CD4-positive, alpha-beta T cell treated with Interleukin-1 beta for 1 hour (primary cell): ENCODE results near the gene PSAP.
"Not testable (repeated sequence)": the region's sequence is repeated elsewhere in the genome, so short reads cannot be mapped to it uniquely, and the experiment has no call there.

ENCODE experiments used
- DNase-seq, 2 donors: peaks; one replicate each; pipeline ENCODE4 v3.0.0-alpha.2; 2020 to 2022

The PSAP gene

DNA sequence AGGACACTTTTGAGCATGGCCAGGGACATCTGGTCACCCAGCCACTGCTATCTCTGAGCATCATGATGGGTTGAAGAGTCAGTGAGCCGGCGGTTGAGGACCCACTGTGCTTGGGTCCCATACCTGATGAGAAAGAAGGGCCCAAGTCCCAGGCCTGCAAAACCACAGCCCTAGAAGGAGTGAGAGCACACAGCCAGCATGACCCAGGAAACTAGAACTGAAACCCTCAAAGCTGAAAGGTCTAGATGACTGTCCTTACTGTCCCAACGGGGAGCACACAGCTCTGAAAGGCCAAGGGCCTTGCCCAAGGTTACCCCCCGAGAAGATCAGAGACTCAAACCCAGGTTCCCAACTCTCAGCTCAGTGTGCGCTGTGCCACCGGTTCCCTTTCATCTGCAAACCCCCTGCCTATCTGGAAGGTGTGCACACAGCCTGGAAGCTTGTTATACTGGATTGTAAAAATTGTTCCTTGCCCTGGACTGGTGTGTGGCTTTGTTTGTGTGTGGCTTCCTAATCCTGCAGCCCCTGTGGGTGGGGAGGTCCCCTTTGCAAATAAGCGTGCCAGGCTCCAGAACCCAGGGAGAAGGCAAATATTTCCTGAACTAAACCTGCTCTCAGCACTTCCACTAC is 22.6 kb upstream of the PSAP start:
- DNase-seq, result no peak

DNA sequence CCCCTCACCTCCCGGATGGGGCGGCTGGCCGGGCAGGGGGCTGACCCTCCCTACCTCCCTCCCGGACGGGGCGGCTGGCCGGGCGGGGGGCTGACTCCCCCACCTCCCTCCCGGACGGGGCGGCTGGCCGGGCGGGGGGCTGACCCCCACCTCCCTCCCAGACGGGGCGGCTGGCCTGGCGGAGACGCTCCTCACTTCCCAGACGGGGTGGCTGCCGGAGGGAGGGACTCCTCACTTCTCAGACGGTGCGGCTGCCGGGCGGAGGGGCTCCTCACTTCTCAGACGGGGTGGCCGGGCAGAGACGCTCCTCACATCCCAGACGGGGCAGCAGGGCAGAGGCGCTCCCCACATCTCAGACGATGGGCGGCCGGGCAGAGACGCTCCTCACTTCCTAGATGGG is 18.6 kb upstream of the PSAP start:
- DNase-seq, result not testable (repeated sequence)

DNA sequence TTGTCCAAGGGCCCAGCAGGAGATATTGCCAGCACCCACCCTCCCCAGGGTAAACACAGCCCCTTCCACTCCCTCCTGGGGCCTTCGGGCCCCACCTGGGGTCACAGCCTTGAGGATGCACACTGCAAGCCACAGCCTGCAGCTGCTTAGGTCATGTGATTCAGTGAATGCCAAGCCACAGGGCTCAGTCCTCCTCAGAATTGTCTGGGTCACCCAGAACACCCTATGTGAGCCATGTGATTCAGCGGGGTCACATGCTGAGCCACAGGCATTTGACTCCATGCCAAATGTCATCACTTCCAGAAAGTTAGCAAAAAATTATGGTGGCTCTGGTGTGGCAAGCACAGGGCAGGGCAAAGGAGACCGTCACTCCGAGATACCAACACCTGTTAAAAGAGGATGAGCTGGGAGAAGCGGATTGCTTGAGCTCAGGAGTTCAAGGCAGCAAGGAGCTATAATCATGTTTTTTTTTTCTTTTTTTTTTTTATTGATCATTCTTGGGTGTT is 17.2 kb upstream of the PSAP start:
- DNase-seq, result peak in 1 of 2 donors; percentile 72

DNA sequence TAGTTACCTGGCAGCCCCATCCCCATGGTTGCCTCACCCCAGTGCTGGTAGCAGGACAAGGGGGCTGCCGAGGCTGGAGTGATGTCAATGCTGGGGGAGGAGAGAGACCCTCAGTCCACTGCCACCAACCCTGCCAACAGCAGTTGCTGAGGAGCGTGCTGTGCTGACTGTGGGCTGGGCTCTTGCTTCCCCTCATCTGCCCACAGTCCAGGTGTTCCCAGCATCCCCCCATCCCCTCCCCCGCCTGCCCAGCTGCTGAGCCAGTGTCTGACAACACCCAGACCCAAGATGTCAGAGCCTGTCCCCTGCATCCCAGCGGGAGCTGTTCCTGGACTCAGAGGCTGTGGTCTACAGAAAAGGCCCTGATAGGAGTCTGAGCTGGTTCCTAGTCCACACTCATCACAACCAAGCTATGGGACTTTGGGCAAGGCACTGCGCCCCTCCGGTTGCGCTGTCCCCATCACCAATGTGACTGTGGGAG is 14.6 kb upstream of the PSAP start:
- DNase-seq, result no peak

DNA sequence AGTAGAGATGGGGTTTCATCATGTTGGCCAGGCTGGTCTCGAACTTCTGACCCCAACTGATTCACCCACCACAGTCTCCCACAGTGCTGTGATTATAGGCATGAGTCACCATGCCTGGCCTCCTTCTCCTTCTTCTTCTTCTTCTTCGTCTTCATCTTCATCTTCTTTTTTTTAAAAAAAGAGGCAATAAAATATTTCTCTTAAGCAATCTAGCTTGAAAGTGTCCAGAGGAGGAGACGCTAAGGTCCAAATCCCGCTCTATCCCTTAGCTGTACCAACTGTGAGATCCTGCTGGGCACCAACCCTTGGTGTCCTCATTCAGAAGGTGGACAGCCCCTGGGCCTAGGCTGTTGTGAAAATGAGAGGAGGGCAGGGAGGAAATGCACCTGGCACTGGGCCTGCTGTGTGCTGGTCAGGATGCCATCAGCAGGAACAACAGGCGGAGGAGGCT is 13.9 kb upstream of the PSAP start:
- peak in 1 of 2 donors; percentile 31 for DNase-seq

DNA sequence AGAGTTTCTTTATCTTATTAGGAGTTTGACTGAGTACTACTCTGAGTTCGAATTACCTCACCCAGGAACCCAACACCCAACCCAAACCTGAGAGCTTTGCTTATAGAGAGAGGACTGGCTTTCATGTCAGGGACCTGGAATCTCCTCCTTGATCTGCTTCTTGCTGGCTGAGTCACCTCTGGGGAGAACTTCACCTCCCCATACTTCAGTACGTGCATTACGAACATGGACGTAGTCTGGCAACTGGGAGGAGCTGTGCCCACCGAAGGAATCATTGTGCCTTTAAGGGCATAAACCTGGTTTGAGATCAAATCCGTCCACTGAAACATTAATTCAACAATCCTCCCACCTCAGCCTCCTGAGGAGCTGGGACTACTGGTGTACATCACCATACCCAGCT is 12.2 kb upstream of the PSAP start:
- DNase-seq, result no peak

DNA sequence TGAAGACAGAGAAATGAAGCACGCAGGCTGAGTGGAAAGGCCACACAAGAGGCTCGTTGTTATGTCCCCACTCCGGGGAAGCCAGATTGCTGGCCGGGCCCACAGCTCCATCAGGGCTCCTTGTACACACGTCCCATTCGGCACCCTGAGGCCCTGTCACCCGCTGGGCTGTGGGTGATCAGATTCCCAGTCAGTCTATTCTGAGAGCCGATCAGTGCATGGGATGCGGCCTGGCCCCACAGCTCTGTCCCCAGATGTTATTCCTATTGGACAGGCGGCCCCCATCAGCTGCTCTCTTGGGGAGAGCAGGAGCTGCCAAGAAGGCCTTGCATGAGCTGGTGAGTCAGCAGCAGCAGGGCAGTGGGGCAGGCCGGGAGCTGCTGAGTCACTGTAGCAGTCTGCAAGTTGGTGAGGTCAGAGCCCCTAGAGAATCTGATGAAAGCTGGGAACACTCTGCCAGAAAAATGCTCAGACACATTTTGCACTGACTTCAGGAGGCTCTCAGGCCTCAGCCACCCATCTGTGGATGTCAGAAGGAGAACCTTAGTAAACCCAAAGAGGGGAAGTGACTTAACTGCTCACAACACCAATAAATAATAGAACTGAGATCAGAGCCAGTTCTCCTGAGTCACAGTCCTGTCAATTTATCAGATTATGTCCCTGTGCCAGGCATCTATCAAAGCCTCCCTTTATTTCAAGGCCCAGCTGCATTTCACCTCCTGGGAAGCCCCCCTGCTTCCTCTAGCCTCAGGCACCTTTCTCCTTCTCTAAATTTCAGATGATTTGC is 9.4 kb upstream of the PSAP start:
- peak in 1 of 2 donors; percentile 81 for DNase-seq

DNA sequence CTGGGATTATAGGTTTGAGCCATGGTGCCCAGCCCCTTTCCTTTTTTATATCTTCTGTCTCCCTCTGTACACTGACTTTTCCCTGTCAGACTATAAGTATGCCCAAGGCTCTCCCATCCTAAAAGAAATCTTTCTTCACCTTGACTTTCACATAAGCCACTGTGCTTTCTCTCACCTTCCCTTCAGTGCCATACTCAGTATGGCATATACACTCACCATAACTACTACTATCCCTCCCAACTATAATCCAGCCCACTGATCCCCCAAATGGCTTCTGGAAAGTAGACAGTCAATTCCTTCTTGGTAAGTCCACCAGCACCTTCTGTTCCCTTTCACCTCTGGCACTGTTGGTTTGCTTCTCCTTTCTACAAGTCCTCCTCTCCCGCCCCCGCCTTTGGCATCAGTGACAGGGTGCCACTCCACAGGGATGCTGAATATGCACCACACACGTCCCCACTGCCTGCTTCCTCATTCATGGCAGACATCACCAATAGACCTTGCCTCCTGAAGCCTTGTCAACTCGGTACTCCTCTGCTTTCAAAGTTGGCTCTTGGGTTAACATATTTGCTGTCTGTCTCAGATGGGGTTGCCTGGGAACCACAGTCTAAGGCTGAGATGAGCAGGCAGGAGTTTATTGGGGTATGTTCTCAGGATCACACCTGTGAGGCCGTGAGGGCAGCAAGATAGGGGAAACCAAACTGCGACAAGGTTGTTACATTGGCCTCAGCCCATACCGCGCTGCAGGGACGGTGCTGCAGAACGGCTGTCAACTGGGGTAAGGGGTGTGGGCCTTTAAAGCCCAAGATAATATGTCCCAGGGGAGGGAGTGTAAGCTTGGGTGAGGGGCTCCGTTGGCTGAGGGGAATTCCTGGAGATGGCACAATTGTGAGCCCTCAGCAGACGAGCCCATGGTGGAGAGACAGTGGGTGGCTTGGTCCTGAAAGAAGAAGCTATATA is 7.2 kb upstream of the PSAP start:
- peak in 1 of 2 donors; percentile 40 for DNase-seq

DNA sequence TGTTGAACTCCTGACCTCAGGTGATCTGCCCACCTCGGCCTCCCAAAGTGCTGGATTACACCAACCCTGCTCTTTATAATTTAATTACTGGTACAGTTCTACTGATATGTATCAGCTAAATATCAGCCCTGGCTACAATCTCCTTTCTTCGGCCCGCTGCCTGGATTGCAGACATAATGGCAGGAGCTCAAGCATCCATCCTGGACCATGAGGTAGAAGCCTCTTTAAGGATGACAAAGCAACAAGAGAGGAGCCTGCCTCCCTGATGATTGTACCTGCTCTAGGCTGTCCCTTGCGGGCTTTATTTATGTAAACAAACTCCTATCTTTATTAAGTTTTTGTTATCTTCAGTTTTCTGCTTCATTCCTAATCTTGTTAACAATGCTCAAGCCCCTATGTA is 5.6 kb upstream of the PSAP start:
- DNase-seq, result no peak

DNA sequence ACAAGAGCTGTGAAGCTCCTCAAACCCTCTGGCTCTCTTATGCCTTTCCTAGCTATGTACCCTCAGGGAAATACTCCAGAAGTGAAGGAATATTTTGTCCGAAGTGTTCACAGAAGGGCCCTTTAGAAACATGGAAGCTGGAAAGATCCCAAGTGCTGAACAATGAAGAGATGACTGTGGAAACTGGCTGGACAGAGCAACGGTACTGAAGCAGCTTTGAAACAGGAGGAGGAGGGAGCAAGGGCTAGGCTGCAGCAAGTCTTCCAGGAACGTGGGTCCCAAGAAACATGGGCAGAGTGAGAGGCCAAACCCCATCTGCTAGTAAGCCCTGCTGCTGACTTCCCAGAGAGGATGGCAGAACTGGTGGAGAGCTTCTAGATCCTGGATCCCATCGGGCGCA is 3.0 kb upstream of the PSAP start:
- no peak for DNase-seq

DNA sequence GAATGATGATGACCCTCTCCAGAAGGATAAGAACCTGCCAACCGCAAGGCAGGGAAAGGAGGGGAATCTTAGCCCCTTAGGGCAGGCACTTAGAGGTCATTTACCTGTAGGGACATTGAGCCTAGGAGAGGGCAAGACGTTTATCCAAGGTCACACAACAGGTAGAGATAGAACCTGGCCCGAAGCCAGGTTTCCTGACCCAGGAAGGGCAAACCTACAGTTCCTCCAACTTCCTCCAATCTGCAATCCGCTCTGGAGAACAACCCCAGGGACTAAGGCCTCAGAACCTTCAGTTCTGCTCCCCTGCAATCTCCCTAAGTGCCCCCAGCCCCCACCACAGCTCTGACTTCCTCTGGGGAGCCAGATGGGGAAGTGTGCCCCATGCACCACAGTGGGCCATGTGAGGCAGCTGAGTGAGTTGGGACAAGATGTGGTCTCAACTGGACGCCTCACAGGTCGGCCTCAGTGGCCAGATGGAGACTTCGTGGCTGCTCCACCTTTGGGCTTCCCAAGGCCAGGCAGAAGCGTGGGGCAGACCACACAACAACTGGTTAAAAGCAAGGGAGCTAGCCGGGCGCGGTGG is 1.4 kb upstream of the PSAP start:
- peak in 1 of 2 donors; percentile 55 for DNase-seq

DNA sequence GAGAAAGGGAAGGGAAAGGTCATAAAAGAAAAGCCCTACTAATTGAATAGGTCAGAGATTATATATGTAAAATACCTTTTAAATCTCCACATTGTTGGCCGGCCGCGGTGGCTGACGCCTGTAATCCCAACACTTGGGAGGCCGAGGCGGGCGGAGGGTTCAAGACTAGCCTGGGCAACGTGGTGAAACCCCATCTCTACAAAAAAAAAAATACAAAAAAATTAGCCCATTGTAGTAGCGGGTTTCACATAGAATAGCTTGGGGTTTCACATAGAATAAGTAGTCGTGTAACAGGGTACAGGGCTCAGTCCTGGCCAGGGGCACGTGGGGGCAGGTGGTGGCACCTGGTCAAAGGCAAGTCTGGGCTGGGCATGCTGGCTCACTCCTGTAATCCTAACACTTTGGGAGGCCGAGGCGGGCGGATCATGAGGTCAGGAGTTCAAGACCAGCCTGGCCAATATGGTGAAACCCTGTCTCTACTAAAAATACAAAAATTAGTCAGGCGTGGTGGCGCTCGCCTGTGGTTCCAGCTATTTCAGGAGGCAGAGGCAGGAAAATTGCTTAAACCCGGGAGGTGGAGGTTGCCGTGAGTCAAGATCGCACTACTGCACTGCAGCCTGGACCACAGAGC is 529 bp upstream of the PSAP start:
- peak in 1 of 2 donors; percentile 32 for DNase-seq

DNA sequence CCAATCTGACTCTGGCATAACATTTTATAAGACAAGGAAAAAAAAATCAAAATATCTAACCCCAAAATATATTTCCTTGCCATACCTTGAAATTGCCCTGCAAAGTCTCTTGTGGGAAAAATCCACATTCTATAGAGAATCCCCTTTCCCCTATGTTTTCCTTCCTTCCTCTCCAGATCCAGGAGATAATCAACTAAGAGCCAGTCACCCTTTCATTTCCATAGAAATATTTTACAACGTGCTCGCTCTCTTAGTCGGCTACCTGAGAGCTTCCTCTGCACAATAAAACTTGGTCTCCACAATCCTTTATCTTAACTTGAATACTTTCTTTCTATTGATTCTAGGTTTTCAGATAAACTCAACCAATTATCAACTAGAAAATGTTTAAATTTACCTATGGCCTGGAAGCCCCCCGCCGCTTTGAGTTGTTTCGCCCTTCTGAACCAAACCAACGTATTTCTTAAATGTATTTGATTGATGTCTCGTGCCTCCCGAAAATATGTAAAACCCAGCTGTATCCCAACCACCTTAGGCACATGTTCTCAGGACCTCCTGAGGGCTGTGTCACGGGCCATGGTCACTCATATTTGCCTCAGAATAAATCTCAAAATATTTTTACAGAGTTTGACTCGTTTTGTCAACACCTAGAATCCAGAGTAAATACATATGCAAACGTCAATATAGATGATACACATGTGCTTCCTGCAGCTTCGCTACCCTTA is 869 bp downstream of the PSAP start:
- no peak for DNase-seq

DNA sequence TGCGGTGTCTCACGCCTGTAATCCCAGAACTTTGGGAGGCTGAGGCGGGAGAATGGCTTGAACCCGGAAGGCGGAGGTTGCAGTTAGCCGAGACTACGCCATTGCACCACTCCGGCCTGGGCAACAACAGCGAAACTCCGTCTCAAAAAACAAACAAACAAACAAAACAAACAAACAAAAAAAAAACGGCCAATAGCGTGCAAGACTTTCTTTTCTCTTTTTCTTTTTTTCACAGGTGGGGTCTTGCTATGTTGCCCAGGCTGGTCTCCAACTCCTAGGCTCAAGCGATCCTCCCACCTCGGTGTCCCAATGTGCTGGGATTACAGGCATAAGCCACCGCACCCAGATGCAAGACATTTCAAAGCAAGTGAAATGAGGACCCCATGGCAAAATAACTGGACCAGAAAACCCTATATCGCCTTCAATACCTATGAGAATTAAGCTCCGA is 1.6 kb downstream of the PSAP start:
- no peak for DNase-seq

DNA sequence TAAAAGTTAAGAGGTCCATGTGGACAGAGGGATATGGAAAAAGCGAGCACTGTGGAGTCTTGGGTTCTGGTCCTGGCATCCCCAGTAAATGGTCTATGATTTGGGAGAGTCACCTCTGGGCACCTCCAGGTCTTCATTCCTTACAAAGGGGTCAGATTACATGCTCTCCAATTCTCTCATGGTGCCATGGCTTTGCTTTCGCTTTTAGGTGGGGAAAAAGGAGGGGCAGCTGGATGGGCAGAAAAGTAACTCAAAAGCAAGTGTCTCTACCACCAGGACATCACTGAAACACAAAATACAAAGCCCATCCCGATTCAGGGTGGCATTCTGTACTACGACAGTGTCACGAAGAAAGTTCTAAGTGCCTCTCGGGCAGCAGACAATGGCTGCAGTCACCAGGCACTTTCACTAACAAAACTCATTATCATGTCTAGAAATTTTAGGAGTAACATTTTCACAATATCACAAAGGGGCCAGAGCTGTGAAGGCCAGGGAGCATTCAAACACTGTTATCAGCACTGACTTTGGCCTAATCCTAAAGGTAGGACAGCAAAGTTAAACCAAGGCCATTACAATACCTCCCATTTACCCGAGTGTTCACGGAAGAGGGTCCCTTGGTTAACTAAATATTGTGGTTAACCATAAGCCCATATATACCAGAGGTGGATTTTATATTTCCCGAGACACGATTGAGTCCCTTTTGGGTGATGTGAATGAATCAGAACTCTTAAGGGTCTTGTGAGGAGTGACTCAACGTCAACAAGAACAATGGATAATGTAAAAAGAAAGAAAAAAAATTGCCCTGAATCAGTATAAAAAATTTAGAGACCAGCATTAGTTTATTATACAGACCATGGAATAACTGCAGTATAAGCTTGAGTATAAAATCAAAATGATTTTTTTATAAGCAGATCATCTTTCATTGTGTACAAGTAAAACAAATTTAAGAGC is 2.5 kb downstream of the PSAP start:
- no peak for DNase-seq

DNA sequence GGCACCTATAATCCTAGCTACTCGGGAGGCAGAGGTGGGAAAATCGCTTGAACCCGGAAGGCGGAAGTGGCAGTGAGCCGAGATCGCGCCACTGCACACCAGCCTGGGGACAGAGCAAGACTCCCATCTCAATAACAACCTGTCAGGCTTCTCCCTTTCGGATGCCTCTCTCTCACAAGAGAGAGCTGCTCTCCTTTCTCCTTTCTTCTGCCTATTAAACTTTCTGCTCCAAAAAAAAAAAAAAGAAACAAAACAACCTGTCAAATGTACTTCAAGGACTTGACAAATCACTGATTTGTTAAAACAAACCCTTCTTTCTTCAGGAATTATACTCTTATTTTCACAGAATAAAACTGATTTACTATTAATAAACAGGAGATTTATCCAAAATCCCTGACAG is 3.6 kb downstream of the PSAP start:
- no peak for DNase-seq

DNA sequence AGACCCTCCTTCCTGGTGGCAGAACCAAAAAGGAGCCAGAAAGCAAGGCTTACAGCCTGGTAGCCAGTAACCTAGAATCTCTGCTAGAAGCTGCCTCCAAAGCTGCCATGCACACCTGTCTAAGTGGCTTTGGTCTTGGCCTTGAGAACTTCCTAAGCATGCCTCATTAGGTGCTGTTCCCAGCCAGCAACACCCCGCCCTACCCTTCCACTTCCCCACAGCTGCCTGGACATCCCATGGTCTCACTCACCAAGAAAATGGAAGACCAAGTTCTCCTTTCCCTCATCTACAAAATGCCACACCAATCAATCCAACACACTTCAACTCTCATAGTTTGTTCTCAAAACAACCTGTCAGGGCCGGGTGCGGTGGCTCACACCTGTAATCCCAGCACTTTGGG is 4.2 kb downstream of the PSAP start:
- peak in 1 of 2 donors; percentile 22 for DNase-seq

DNA sequence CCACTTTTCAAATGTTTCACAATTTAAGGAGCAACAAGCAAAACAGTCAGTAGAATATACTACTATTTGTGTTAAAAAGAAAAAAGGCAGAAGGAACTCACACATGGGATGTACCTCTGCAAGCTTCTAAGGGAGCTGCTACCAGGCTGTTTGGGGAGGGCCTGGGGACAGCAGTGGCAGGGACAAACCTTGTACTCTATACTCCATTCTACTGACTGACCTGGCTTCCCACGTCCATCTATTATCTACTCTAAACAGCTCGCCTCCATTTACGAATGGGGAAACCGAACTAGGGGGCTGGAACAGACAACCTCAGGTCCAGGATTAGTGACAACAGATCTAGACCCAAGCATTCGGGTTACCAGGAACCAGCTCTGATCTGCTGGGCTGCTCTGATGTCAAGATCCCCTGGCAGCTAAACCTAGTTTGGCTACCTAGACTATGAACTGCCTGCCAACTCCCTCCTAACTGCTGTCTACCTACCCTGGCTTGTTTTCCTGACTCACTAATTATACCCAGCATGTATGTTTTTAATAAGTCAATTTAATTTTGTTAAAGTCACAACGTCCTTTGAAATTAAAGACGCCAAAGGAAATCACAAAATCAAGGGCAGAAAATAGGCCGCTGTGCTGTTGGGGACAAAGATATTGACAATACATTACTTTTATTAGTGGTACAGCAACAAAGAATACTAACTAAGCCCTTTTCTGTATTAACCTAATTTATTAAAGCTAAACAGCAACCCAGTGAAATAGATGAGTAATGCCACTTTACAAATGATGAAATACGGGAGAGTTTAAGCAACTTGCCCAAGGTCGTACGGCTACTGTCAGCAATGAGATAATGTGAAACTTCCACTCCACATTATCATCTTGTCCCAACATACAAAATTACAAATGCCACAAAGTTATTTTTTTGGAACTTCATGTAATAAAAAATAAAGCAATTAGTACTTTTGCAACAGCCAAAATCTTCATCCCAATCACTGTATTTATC is 5.3 kb downstream of the PSAP start:
- no peak for DNase-seq

DNA sequence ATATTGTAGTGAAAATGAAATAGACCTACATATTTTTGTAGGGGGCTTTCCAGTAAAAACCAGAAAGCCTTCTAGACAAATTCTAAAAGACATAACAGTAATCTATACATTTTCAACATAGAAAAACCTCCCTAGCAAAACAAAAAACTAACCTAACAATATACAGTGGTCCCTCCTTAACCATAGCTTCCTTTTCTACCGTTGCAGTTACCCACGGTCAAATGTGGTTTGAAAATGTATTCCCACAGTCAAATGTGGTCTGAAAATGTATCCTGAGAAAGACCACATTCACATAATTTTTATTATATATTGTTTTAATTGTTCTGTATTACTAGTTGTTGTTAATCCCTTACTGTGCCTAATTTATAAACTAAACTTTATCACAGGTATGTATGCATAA is 6.4 kb downstream of the PSAP start:
- no peak for DNase-seq
